Panc1 (cell line): ENCODE results near the gene HEPACAM. TPM values are rescaled to one million over a fixed set of nuclear protein-coding genes. Genes with fewer than 3 reads are reported as not detected.

Source experiments
- ATAC-seq: fragments of 200-7000 bp; cut with Tn5 transposase; 2 replicates; pipeline ENCODE4 v1.9.1; 2020; ENCODE audit warnings: mild to moderate bottlenecking, moderate library complexity
- BruUV-seq: library from RNA; stranded (reverse); fragments of 400-500 nt; replicated peaks from 2 replicates; lab custom pipeline; 2021; lab: Mats Ljungman, UMichigan
- CTCF ChIA-PET: fragments of 300-600 bp; sonication (Branson Sonifier 250); formaldehyde crosslinking; loops from one replicate; lab custom pipeline; 2022; ENCODE audit warnings: antibody characterized with exemption; lab: Charles Lee
- POLR2A ChIA-PET: fragments of 300-600 bp; sonication (Branson Sonifier 250); formaldehyde crosslinking; loops from one replicate; lab custom pipeline; 2022; ENCODE audit warnings: antibody characterized with exemption; lab: Charles Lee
- DNase-seq: peaks from one replicate; pipeline ENCODE4 v3.0.0-alpha.2; 2010; ENCODE audit warnings: low read depth, low spot score
- H3K27ac ChIP-seq: 2 replicates; pipeline ENCODE4 v1.5.1; 2011; ENCODE audit warnings: mild to moderate bottlenecking, low read length, inconsistent platforms
- H3K27me3 ChIP-seq: fragments of 200-500 bp; sonication (Bioruptor generic); 2 replicates; pipeline ENCODE4 v1.6.0; 2014; ENCODE audit warnings: low read length, inconsistent platforms; ENCODE audit not compliant: control insufficient read depth, insufficient read depth
- H3K36me3 ChIP-seq: fragments of 200-500 bp; sonication (Bioruptor generic); 2 replicates; pipeline ENCODE4 v1.5.1; 2014; ENCODE audit warnings: inconsistent platforms, mild to moderate bottlenecking, low read length, moderate library complexity; ENCODE audit not compliant: control insufficient read depth, insufficient read depth
- H3K4me1 ChIP-seq: 2 replicates; pipeline ENCODE4 v1.5.1; 2011; ENCODE audit warnings: inconsistent platforms, mild to moderate bottlenecking, low read length, moderate library complexity; ENCODE audit not compliant: control insufficient read depth, insufficient read depth
- H3K4me3 ChIP-seq, 2 experiments: 2 replicates each; pipeline ENCODE4 v1.5.1; 2011 to 2012; ENCODE audit warnings: low read depth in 2 of 2, low read length in 2 of 2, mild to moderate bottlenecking in 2 of 2, inconsistent platforms in 1 of 2, moderate library complexity in 1 of 2
- H3K9me3 ChIP-seq: fragments of 200-500 bp; sonication (Bioruptor generic); 2 replicates; pipeline ENCODE4 v1.5.1; 2014; ENCODE audit warnings: low read depth, mild to moderate bottlenecking, inconsistent platforms, low read length, moderate library complexity; ENCODE audit not compliant: control insufficient read depth, insufficient read depth
- CTCF ChIP-seq: fragments of 450-650 bp; IDR thresholded peaks from 2 replicates; pipeline ENCODE4 v1.5.1; 2017; ENCODE audit warnings: mild to moderate bottlenecking
- POLR2AphosphoS5 ChIP-seq: IDR thresholded peaks from 2 replicates; pipeline ENCODE4 v1.6.1; 2012; ENCODE audit warnings: mild to moderate bottlenecking, low read depth, low read length, moderate library complexity
- REST ChIP-seq, 2 experiments: IDR thresholded peaks; 2 replicates each; pipeline ENCODE4 v1.6.1; 2011 to 2012; ENCODE audit warnings: low read depth in 2 of 2, control low read depth in 1 of 2, low read length in 1 of 2, mild to moderate bottlenecking in 1 of 2, moderate library complexity in 1 of 2; ENCODE audit not compliant: insufficient read depth in 1 of 2
- SIN3A ChIP-seq: IDR thresholded peaks from 2 replicates; pipeline ENCODE4 v1.6.1; 2012; ENCODE audit warnings: low read depth, mild to moderate bottlenecking, low read length, moderate library complexity, borderline replicate concordance; ENCODE audit not compliant: insufficient read depth
- TCF7L2 ChIP-seq: IDR thresholded peaks from 2 replicates; pipeline ENCODE4 v1.6.1; 2011; ENCODE audit warnings: mild to moderate bottlenecking, low read depth, low read length, inconsistent platforms
- in situ Hi-C: cut with HindIII; loops from 2 replicates; pipeline ENCODE4 v1.10.0; 2016; ENCODE audit warnings: low sequenced_read_pairs, low pct_unique_long_range_greater_than_20kb
- intact Hi-C: fragments of 100-400 bp; cut with micrococcal nuclease; formaldehyde crosslinking; loops from one replicate; pipeline ENCODE4 v1.10.0; 2022; ENCODE audit not compliant: unreplicated experiment
- total RNA-seq: library from RNA; stranded (reverse); gene quantifications from one replicate; pipeline ENCODE4 v1.2.1, GENCODE V29; 2021; ENCODE audit not compliant: unreplicated experiment

The HEPACAM gene
- total RNA-seq, 1 experiment from 2014 or later, result not detected

- Histone ChIP-seq H3K9me3 (no peaks in the 10 kb centered on the region), H3K27ac (no peak overlapping the region), H3K36me3 (no peaks in the 10 kb centered on the region), H3K4me3 (no peak overlapping the region), H3K4me1 (peaks cover 15% of the 10 kb centered on the region), H3K27me3 (peaks cover 50% of the 10 kb centered on the region)
- ATAC-seq (no peak), DNase-seq (no peak)
- CTCF ChIA-PET, result interaction anchor here (0.6 kb wide), 1 partner anchor 79 kb away, joined by 5 read pairs; no protein-coding TSS in a partner anchor
- in situ Hi-C loops, result no loop called here
- intact Hi-C loops, result no loop called here
- no TSS peak for BruUV-seq
- no peak for TF ChIP-seq SIN3A
- TF ChIP-seq CTCF, result no peak
- POLR2A ChIA-PET, result no interaction called here
Measured at GRCh38 chr11:124872741-124873140, 63.1 kb downstream of the HEPACAM start.

- Histone ChIP-seq H3K4me3 (no peak overlapping the region), H3K9me3 (no peaks in the 10 kb centered on the region), H3K4me1 (peaks cover 15% of the 10 kb centered on the region), H3K27me3 (peaks cover 53% of the 10 kb centered on the region), H3K36me3 (no peaks in the 10 kb centered on the region), H3K27ac (no peak overlapping the region)
- CTCF ChIA-PET, result interaction anchor here (0.6 kb wide), 1 partner anchor 78 kb away, joined by 5 read pairs; no protein-coding TSS in a partner anchor
- TF ChIP-seq TCF7L2 (no peak), CTCF (no peak), POLR2AphosphoS5 (no peak), REST (IDR thresholded peaks at IDR 0.05; ENCODE audit: insufficient read depth in 1 of 2, low read depth in 2 of 2, low read length in 1 of 2) (no peak), SIN3A (no peak)
- no TSS peak for BruUV-seq
- intact Hi-C loops (no loop called here), in situ Hi-C loops (no loop called here)
- DNase-seq (no peak), ATAC-seq (no peak)
- POLR2A ChIA-PET, result no interaction called here
Measured at GRCh38 chr11:124872280-124872679, 63.6 kb downstream of the HEPACAM start.
